Ovary (tissue), 3 donors: ENCODE results near the gene BNC2.

Source experiments
- EP300 ChIP-seq: sonication (generic); formaldehyde crosslinking; IDR thresholded peaks from one replicate; pipeline ENCODE4 v1.6.1; 2017; ENCODE audit warnings: antibody characterized with exemption
- POLR2A ChIP-seq: fragments of 450-650 bp; IDR thresholded peaks from one replicate; pipeline ENCODE4 v1.6.1; 2017; ENCODE audit warnings: antibody characterized with exemption, mild to moderate bottlenecking, moderate library complexity
- TF ChIP-seq, protein P1 (sequence below), 3 donors: fragments of 450-650 bp in 2 of 3; fragments of 200-600 bp in 1 of 3; IDR thresholded peaks; one replicate each; pipeline versions ENCODE4 v1.5.1 to v1.8.0; 2016 to 2022; ENCODE audit warnings: antibody characterized with exemption in 3 of 3, mild to moderate bottlenecking in 1 of 3
- donor health status: DM: no; HTN: no; CAD: no.

DNA sequence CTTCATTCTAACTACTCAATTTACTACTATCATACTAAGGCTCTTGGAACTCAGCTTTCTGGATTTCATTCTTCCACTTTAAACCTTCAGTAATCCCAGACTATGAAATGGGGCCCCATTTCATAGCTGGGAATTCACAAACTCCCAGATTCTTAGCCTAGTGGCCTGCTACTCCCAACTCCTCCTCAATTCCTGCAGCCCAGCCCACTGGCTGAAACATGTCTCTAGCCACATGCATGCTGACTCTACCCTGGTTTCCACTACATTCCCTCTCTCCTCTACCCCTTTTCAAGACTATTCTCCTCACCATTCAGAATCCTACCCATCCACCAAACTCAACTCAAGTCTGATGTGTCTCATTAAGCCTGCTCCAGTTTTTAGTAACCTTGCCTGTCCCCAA is 370.6 kb downstream of the BNC2 start:
- TF ChIP-seq, protein P1, sequence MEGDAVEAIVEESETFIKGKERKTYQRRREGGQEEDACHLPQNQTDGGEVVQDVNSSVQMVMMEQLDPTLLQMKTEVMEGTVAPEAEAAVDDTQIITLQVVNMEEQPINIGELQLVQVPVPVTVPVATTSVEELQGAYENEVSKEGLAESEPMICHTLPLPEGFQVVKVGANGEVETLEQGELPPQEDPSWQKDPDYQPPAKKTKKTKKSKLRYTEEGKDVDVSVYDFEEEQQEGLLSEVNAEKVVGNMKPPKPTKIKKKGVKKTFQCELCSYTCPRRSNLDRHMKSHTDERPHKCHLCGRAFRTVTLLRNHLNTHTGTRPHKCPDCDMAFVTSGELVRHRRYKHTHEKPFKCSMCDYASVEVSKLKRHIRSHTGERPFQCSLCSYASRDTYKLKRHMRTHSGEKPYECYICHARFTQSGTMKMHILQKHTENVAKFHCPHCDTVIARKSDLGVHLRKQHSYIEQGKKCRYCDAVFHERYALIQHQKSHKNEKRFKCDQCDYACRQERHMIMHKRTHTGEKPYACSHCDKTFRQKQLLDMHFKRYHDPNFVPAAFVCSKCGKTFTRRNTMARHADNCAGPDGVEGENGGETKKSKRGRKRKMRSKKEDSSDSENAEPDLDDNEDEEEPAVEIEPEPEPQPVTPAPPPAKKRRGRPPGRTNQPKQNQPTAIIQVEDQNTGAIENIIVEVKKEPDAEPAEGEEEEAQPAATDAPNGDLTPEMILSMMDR (IDR thresholded peaks at IDR 0.05), result no peak
- no peak for TF ChIP-seq POLR2A
- no peak for TF ChIP-seq EP300
